ENCODE data around the gene TGFBR3.

TGFBR3 gene

DNA sequence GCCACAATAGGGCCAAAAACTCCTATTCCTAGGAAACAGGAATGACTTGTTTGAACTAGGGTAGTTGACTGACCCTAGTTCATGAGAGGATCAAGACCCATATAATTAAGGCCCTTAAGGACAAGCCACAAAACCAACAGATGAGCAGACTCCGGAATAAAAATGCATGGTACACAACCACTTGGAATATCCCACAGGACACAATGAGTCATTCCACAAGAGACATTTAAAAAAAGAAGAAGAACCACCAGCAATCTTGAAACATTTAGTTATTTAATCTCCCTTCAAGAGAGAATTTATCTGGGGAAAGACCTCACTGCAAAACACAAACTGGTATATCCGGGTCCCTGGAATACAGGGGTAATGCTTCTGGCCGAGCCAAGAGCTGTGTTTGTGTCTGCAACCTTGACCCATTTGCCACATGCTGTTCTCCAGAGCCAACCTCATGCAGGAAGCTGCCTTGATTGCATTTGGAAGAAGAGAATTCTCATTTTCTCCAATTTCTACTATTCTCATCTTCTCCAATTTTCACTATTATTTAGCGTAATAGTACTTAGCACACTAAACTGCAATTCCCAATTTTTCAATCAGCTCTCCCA is 135.5 kb downstream of the TGFBR3 start:
- DNase-seq (ENCODE audit: low read depth): no peak
- H3K4me3 ChIP-seq (ENCODE audit: low read length): no peak overlapping the region
- TF ChIP-seq, protein P1, sequence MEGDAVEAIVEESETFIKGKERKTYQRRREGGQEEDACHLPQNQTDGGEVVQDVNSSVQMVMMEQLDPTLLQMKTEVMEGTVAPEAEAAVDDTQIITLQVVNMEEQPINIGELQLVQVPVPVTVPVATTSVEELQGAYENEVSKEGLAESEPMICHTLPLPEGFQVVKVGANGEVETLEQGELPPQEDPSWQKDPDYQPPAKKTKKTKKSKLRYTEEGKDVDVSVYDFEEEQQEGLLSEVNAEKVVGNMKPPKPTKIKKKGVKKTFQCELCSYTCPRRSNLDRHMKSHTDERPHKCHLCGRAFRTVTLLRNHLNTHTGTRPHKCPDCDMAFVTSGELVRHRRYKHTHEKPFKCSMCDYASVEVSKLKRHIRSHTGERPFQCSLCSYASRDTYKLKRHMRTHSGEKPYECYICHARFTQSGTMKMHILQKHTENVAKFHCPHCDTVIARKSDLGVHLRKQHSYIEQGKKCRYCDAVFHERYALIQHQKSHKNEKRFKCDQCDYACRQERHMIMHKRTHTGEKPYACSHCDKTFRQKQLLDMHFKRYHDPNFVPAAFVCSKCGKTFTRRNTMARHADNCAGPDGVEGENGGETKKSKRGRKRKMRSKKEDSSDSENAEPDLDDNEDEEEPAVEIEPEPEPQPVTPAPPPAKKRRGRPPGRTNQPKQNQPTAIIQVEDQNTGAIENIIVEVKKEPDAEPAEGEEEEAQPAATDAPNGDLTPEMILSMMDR (IDR thresholded peaks at IDR 0.05; ENCODE audit: insufficient read depth, low read depth, low read length, missing control alignments): no peak

GRCh38 chr1:91749788-91750231 is 136.1 kb downstream of the TGFBR3 start:
- no peak for DNase-seq (ENCODE audit: low read depth)
- TF ChIP-seq, protein P1 (IDR thresholded peaks at IDR 0.05; ENCODE audit: insufficient read depth, low read depth, low read length, missing control alignments): no peak
- H3K4me3 ChIP-seq (ENCODE audit: low read length): no peak overlapping the region

GRCh38 chr1:91747666-91748065 is 138.3 kb downstream of the TGFBR3 start:
- no peak for DNase-seq (ENCODE audit: low read depth)
- TF ChIP-seq, protein P1 (IDR thresholded peaks at IDR 0.05; ENCODE audit: insufficient read depth, low read depth, low read length, missing control alignments): no peak
- H3K4me3 ChIP-seq (ENCODE audit: low read length): no peak overlapping the region

GRCh38 chr1:91746728-91747338 is 139.1 kb downstream of the TGFBR3 start:
- TF ChIP-seq, protein P1 (IDR thresholded peaks at IDR 0.05; ENCODE audit: insufficient read depth, low read depth, low read length, missing control alignments): no peak
- H3K4me3 ChIP-seq (ENCODE audit: low read length): no peak overlapping the region
- no peak for DNase-seq (ENCODE audit: low read depth)

- TF ChIP-seq, protein P1 (IDR thresholded peaks at IDR 0.05; ENCODE audit: insufficient read depth, low read depth, low read length, missing control alignments): no peak
- H3K4me3 ChIP-seq (ENCODE audit: low read length): no peak overlapping the region
- DNase-seq (ENCODE audit: low read depth): peak; percentile 89
These were observed 140.1 kb downstream of the TGFBR3 start for GRCh38 chr1:91745640-91746373.

GRCh38 chr1:91744953-91745639 is 140.9 kb downstream of the TGFBR3 start:
- peak; percentile 36 for DNase-seq (ENCODE audit: low read depth)
- TF ChIP-seq, protein P1 (IDR thresholded peaks at IDR 0.05; ENCODE audit: insufficient read depth, low read depth, low read length, missing control alignments): peak; percentile 21
- H3K4me3 ChIP-seq (ENCODE audit: low read length): no peak overlapping the region
